ENCODE results near the gene FNIP2. TPM values are rescaled to one million over a fixed set of nuclear protein-coding genes. Genes with fewer than 3 reads are reported as not detected.

Gene FNIP2
- total RNA-seq, 2 donors from 2014 or later = 8.6 to 11.5 TPM

- TF ChIP-seq, protein P1, sequence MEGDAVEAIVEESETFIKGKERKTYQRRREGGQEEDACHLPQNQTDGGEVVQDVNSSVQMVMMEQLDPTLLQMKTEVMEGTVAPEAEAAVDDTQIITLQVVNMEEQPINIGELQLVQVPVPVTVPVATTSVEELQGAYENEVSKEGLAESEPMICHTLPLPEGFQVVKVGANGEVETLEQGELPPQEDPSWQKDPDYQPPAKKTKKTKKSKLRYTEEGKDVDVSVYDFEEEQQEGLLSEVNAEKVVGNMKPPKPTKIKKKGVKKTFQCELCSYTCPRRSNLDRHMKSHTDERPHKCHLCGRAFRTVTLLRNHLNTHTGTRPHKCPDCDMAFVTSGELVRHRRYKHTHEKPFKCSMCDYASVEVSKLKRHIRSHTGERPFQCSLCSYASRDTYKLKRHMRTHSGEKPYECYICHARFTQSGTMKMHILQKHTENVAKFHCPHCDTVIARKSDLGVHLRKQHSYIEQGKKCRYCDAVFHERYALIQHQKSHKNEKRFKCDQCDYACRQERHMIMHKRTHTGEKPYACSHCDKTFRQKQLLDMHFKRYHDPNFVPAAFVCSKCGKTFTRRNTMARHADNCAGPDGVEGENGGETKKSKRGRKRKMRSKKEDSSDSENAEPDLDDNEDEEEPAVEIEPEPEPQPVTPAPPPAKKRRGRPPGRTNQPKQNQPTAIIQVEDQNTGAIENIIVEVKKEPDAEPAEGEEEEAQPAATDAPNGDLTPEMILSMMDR (conservative IDR thresholded peaks at IDR 0.05) = no peak
- Histone ChIP-seq H3K27me3 (ENCODE audit: control insufficient read depth, insufficient read depth, low read length, poor library complexity, severe bottlenecking) (no peaks in the 10 kb centered on the region), H3K4me3 (ENCODE audit: low read length) (no peak overlapping the region), H3K36me3 (ENCODE audit: control insufficient read depth, insufficient read depth, low read length) (no peaks in the 10 kb centered on the region), H3K27ac (ENCODE audit: low read depth, low read length) (no peak overlapping the region), H3K9me3 (ENCODE audit: control insufficient read depth, low read length) (no peaks in the 10 kb centered on the region), H3K4me1 (ENCODE audit: control insufficient read depth, insufficient read depth, low read length) (peaks cover 6% of the 10 kb centered on the region), H3K9ac (ENCODE audit: extremely low read depth, low read length, poor library complexity, severe bottlenecking) (no peak overlapping the region)
- H3K4me3 Mint-ChIP-seq = no peak overlapping the region
- no peaks in the 10 kb centered on the region for H3K36me3 Mint-ChIP-seq (ENCODE audit: low read depth)
- DNase-seq = no peak
- H3K27me3 Mint-ChIP-seq (ENCODE audit: insufficient read depth) = peaks cover 2% of the 10 kb centered on the region
- peaks cover 33% of the 10 kb centered on the region for H3K4me1 Mint-ChIP-seq
- whole genome bisulfite sequencing, 2 experiments (ENCODE audit: insufficient coverage in 1 of 2, insufficient read length in 1 of 2) = 88 to 89% methylated on average over 2 to 4 of the region's 4 CpGs
- no peak overlapping the region for H3K27ac Mint-ChIP-seq
- H3K9me3 Mint-ChIP-seq = no peaks in the 10 kb centered on the region
Measured at GRCh38 chr4:158821228-158821971, 52.6 kb downstream of the FNIP2 start.

DNA sequence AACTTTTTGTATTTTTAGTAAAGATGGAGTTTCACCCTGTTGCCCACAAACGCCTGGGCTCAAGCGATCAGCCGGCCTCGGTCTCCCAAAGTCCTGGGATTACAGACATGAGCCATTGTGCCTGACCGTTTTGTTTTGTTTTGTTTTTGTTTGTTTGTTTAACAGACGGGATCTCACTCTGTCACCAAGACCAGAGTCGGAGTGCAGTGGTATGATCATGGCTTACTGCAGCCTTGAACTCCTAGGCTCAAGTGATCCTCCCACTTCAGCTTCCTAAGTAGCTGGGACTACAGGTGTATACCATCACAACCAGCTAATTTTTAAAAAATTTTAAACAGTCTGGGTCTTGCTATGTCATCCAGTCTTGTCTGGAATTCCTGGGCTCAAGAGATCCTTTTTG lies 53.5 kb downstream of the FNIP2 start:
- no peak for DNase-seq
- Mint-ChIP-seq H3K4me1 (peaks cover 43% of the 10 kb centered on the region), H3K9me3 (no peaks in the 10 kb centered on the region), H3K27ac (no peak overlapping the region), H3K4me3 (no peak overlapping the region), H3K27me3 (ENCODE audit: insufficient read depth) (peaks cover 2% of the 10 kb centered on the region), H3K36me3 (ENCODE audit: low read depth) (no peaks in the 10 kb centered on the region)
- Histone ChIP-seq H3K27me3 (ENCODE audit: control insufficient read depth, insufficient read depth, low read length, poor library complexity, severe bottlenecking) (no peaks in the 10 kb centered on the region), H3K36me3 (ENCODE audit: control insufficient read depth, insufficient read depth, low read length) (no peaks in the 10 kb centered on the region), H3K4me1 (ENCODE audit: control insufficient read depth, insufficient read depth, low read length) (peaks cover 14% of the 10 kb centered on the region), H3K4me3 (ENCODE audit: low read length) (no peak overlapping the region), H3K9me3 (ENCODE audit: control insufficient read depth, low read length) (no peaks in the 10 kb centered on the region), H3K27ac (ENCODE audit: low read depth, low read length) (no peak overlapping the region), H3K9ac (ENCODE audit: extremely low read depth, low read length, poor library complexity, severe bottlenecking) (no peak overlapping the region)
- TF ChIP-seq, protein P1 (conservative IDR thresholded peaks at IDR 0.05) = no peak
- 89% methylated on average over 7 of the region's 7 CpGs; no CpG with 5 or more reads in 1 of the 2 experiments for WGBS, 2 experiments (ENCODE audit: insufficient coverage in 1 of 2, insufficient read length in 1 of 2)

GRCh38 chr4:158823461-158823873 lies 54.6 kb downstream of the FNIP2 start:
- peaks cover 20% of the 10 kb centered on the region for H3K4me1 ChIP-seq (ENCODE audit: control insufficient read depth, insufficient read depth, low read length)
- Mint-ChIP-seq H3K27me3 (ENCODE audit: insufficient read depth) (peaks cover 2% of the 10 kb centered on the region), H3K4me3 (no peak overlapping the region), H3K4me1 (peaks cover 48% of the 10 kb centered on the region), H3K36me3 (ENCODE audit: low read depth) (no peaks in the 10 kb centered on the region), H3K27ac (no peak overlapping the region), H3K9me3 (no peaks in the 10 kb centered on the region)
- no peaks in the 10 kb centered on the region for H3K27me3 ChIP-seq (ENCODE audit: control insufficient read depth, insufficient read depth, low read length, poor library complexity, severe bottlenecking)
- TF ChIP-seq, protein P1 (conservative IDR thresholded peaks at IDR 0.05) = no peak
- no peak overlapping the region for H3K27ac ChIP-seq (ENCODE audit: low read depth, low read length)
- 97 to 100% methylated on average over 2 to 3 of the region's 3 CpGs for WGBS, 2 experiments (ENCODE audit: insufficient coverage in 1 of 2, insufficient read length in 1 of 2)
- no peaks in the 10 kb centered on the region for H3K9me3 ChIP-seq (ENCODE audit: control insufficient read depth, low read length)
- no peak overlapping the region for H3K9ac ChIP-seq (ENCODE audit: extremely low read depth, low read length, poor library complexity, severe bottlenecking)
- H3K4me3 ChIP-seq (ENCODE audit: low read length) = no peak overlapping the region
- DNase-seq = no peak
- H3K36me3 ChIP-seq (ENCODE audit: control insufficient read depth, insufficient read depth, low read length) = no peaks in the 10 kb centered on the region

All from endodermal cell (in vitro differentiated cells).